MCF 10A (cell line): Measurements from ENCODE around the gene SOCS7. TPM values are rescaled to one million over a fixed set of nuclear protein-coding genes. Genes with fewer than 3 reads are reported as not detected.

Experiments
- BruUV-seq: library from RNA; stranded (reverse); fragments of 400-500 nt; replicated peaks from 2 replicates; lab custom pipeline; 2021; lab: Mats Ljungman, UMichigan
- CTCF ChIA-PET: fragments of 300-600 bp; sonication (Branson Sonifier 250); formaldehyde crosslinking; extraction: SDS; loops from one replicate; lab custom pipeline; 2021; ENCODE audit warnings: antibody characterized with exemption, inconsistent platforms; lab: Yijun Ruan, JAX
- POLR2A ChIA-PET: fragments of 300-600, 350-650 bp; sonication (Branson Sonifier 250); formaldehyde crosslinking; extraction: SDS; loops from one replicate; lab custom pipeline; 2020; ENCODE audit warnings: antibody characterized with exemption, inconsistent platforms; lab: Yijun Ruan, JAX
- DNase-seq: peaks from one replicate; pipeline ENCODE4 v3.0.0-alpha.2; 2018; ENCODE audit not compliant: unreplicated experiment
- H3K27ac Mint-ChIP-seq: one replicate; pipeline ENCODE4 v1.8.0; 2022; ENCODE audit warnings: mild to moderate bottlenecking, low read depth, mixed read lengths; ENCODE audit not compliant: unreplicated experiment
- H3K27me3 Mint-ChIP-seq: one replicate; pipeline ENCODE4 v1.8.0; 2022; ENCODE audit warnings: mixed read lengths; ENCODE audit not compliant: insufficient read depth, unreplicated experiment
- H3K36me3 Mint-ChIP-seq: one replicate; pipeline ENCODE4 v1.8.0; 2022; ENCODE audit warnings: mild to moderate bottlenecking, moderate library complexity, mixed read lengths; ENCODE audit not compliant: insufficient read depth, unreplicated experiment
- H3K4me1 Mint-ChIP-seq: one replicate; pipeline ENCODE4 v1.8.0; 2022; ENCODE audit warnings: mixed read lengths; ENCODE audit not compliant: insufficient read depth, unreplicated experiment
- H3K4me3 Mint-ChIP-seq: one replicate; pipeline ENCODE4 v1.8.0; 2022; ENCODE audit warnings: mild to moderate bottlenecking, moderate library complexity, mixed read lengths; ENCODE audit not compliant: unreplicated experiment
- H3K9me3 Mint-ChIP-seq: one replicate; pipeline ENCODE4 v1.8.0; 2022; ENCODE audit warnings: mixed read lengths; ENCODE audit not compliant: unreplicated experiment
- CTCF ChIP-seq: fragments of 200-600 bp; IDR thresholded peaks from one replicate; pipeline ENCODE4 v1.8.0; 2022; ENCODE audit warnings: antibody characterized with exemption, mild to moderate bottlenecking; ENCODE audit not compliant: unreplicated experiment
- intact Hi-C: fragments of 100-400 bp; cut with micrococcal nuclease; formaldehyde crosslinking; loops from 2 replicates; pipeline ENCODE4 v1.14.1; 2022
- total RNA-seq: library from RNA; stranded (reverse); gene quantifications from 2 replicates; pipeline ENCODE4 v1.2.3, GENCODE V29; 2022

The SOCS7 gene
- total RNA-seq, 1 experiment from 2014 or later, result 26.2 TPM

- CTCF ChIA-PET, result interaction anchor here (0.9 to 5.4 kb wide), 4 partner anchors 8 to 52 kb away, joined by 3 to 25 read pairs (median 5); partner anchors contain the start of gene SOCS7
- intact Hi-C loops, result no loop called here
- H3K27ac Mint-ChIP-seq, result no peak overlapping the region
- no peak for DNase-seq
- no peaks in the 10 kb centered on the region for H3K9me3 Mint-ChIP-seq
- no TSS peak for BruUV-seq
- no peaks in the 10 kb centered on the region for H3K27me3 Mint-ChIP-seq
- H3K4me3 Mint-ChIP-seq, result no peak overlapping the region
- H3K4me1 Mint-ChIP-seq, result peaks cover 21% of the 10 kb centered on the region
- peaks cover 18% of the 10 kb centered on the region for H3K36me3 Mint-ChIP-seq
- POLR2A ChIA-PET, result no interaction called here
- no peak for TF ChIP-seq CTCF
These were observed 11.4 kb downstream of the SOCS7 start for GRCh38 chr17:38363016-38363415.

DNA sequence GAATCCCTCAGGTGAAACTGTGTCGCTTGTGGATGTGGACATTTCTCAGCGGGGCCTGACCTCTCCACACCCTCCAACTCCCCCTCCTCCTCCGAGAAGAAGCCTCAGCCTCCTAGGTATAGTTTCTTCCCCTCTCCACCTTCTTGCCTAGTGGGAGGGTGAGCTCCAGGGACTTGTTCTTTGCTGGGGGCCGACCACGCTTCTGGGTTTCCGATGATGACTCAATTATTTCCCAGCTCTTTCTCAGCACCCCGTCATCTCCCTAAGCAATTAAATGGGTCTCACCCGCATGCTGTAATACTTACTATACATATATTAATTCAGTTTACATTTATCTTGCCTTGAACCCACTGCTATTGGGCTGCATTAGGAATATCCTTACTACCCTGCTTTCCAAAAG, 13.1 kb downstream of the SOCS7 start:
- Mint-ChIP-seq H3K4me3 (no peak overlapping the region), H3K4me1 (peaks cover 12% of the 10 kb centered on the region), H3K27ac (no peak overlapping the region), H3K36me3 (peaks cover 35% of the 10 kb centered on the region), H3K9me3 (no peaks in the 10 kb centered on the region), H3K27me3 (no peaks in the 10 kb centered on the region)
- BruUV-seq, result no TSS peak
- ChIA-PET POLR2A (interaction anchor here (1.0 kb wide), 1 partner anchor 12 kb away, joined by 5 read pairs; no protein-coding TSS in a partner anchor), CTCF (interaction anchor here (0.6 to 1.7 kb wide), 5 partner anchors 10 to 117 kb away, joined by 3 to 4 read pairs (median 3); no protein-coding TSS in a partner anchor)
- no peak for DNase-seq
- TF ChIP-seq CTCF, result no peak
- intact Hi-C loops, result no loop called here

- intact Hi-C loops, result no loop called here
- Mint-ChIP-seq H3K4me1 (no peaks in the 10 kb centered on the region), H3K27ac (no peak overlapping the region), H3K4me3 (no peak overlapping the region), H3K27me3 (no peaks in the 10 kb centered on the region), H3K36me3 (peaks cover 79% of the 10 kb centered on the region), H3K9me3 (no peaks in the 10 kb centered on the region)
- DNase-seq, result no peak
- ChIA-PET POLR2A (no interaction called here), CTCF (interaction anchor here (1.6 kb wide), 1 partner anchor 45 kb away, joined by 4 read pairs; no protein-coding TSS in a partner anchor)
- no peak for TF ChIP-seq CTCF
- BruUV-seq, result no TSS peak
These were observed 17.7 kb downstream of the SOCS7 start for GRCh38 chr17:38369124-38369886.

GRCh38 chr17:38379448-38379847, 27.8 kb downstream of the SOCS7 start:
- peaks cover 62% of the 10 kb centered on the region for H3K36me3 Mint-ChIP-seq
- no peak overlapping the region for H3K4me3 Mint-ChIP-seq
- no peaks in the 10 kb centered on the region for H3K27me3 Mint-ChIP-seq
- BruUV-seq, result no TSS peak
- POLR2A ChIA-PET, result no interaction called here
- no peaks in the 10 kb centered on the region for H3K4me1 Mint-ChIP-seq
- TF ChIP-seq CTCF, result no peak
- DNase-seq, result no peak
- H3K9me3 Mint-ChIP-seq, result no peaks in the 10 kb centered on the region
- CTCF ChIA-PET, result interaction anchor here (3.2 kb wide), 1 partner anchor 31 kb away, joined by 17 read pairs; no protein-coding TSS in a partner anchor
- intact Hi-C loops, result no loop called here
- no peak overlapping the region for H3K27ac Mint-ChIP-seq
